Ishikawa (cell line): ENCODE data around the gene LGALS14.

ENCODE experiments used
- CREB1 ChIP-seq: IDR thresholded peaks from 2 replicates; pipeline ENCODE4 v1.6.1; 2012; ENCODE audit warnings: low read depth
- EP300 ChIP-seq: IDR thresholded peaks from 2 replicates; pipeline ENCODE4 v1.6.1; 2012; ENCODE audit warnings: borderline replicate concordance
- FOXM1 ChIP-seq: IDR thresholded peaks from 2 replicates; pipeline ENCODE4 v1.6.1; 2012; ENCODE audit warnings: low read depth, borderline replicate concordance
- MAX ChIP-seq: IDR thresholded peaks from 2 replicates; pipeline ENCODE4 v1.6.1; 2012
- RAD21 ChIP-seq: IDR thresholded peaks from 2 replicates; pipeline ENCODE4 v1.6.1; 2012; ENCODE audit warnings: low read depth
- REST ChIP-seq: IDR thresholded peaks from 2 replicates; pipeline ENCODE4 v1.6.1; 2012; ENCODE audit warnings: low read depth, mild to moderate bottlenecking
- TAF1 ChIP-seq: IDR thresholded peaks from 2 replicates; pipeline ENCODE4 v1.6.1; 2012; ENCODE audit warnings: low read depth, mild to moderate bottlenecking
- USF1 ChIP-seq: IDR thresholded peaks from 2 replicates; pipeline ENCODE4 v1.6.1; 2012
- ZBTB7A ChIP-seq: IDR thresholded peaks from 2 replicates; pipeline ENCODE4 v1.6.1; 2012; ENCODE audit warnings: low read depth

- TF ChIP-seq RAD21: no peak
- no peak for TF ChIP-seq EP300
- TF ChIP-seq TAF1: no peak
- no peak for TF ChIP-seq MAX
- TF ChIP-seq REST: no peak
- no peak for TF ChIP-seq FOXM1
- TF ChIP-seq CREB1: no peak
- TF ChIP-seq ZBTB7A: no peak
- no peak for TF ChIP-seq USF1
Measured at GRCh38 chr19:39733841-39734240, 29.6 kb downstream of the LGALS14 start.
